ENCODE results near the gene PDE4D. TPM values are rescaled to one million over a fixed set of nuclear protein-coding genes. Genes with fewer than 3 reads are reported as not detected.

The PDE4D gene
- total and polyA plus RNA-seq, 2 donors (not counting 3 experiments of a cell fraction or from before 2014, with no cell fraction given), result 34.5 to 51.2 TPM

DNA sequence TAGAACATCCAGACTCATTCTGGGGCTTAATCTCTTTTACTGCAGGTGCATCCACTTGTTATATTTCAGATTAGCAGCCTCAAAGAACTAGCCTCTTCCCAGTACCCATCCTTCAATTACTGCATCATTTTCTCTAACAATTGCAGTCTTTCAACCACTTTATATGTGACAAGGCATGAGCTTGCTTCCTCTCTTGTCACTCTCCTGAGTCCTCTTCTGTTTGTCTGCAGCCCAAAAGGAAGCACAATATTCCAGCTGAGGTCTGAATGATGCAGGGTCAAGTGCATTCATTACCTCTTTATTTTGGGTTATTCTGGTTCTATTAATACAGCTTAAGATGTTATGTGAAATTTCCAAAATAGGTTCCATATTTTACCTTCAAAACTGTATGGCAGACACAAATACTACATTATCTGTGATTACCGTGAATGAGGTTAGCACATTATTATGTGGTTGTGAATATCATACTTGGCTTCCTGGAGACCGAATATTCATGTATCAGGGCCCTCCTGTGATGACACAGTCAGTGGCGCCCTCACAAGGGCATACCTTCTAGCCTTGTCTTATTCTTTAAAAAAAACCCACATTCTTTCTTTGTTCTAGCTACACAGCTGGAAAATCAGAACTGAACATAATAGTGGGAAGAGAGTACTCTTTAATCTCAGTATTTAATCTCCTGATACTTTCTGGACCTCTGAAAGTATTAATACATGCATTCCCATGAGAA is 323.8 kb downstream of the PDE4D start:
- Histone ChIP-seq H3K9ac (replicated peaks; ENCODE audit: extremely low read depth, insufficient read depth, low read length) (no peak overlapping the region), H3K4me3 (replicated peaks in 1 of 3; ENCODE audit: insufficient read depth in 1 of 3, low read depth in 1 of 3, low read length in 3 of 3) (no peak overlapping the region), H2AFZ (ENCODE audit: low read depth, low read length) (no peak overlapping the region), H3K79me2 (ENCODE audit: control insufficient read depth, insufficient read depth, low read length) (no peaks in the 10 kb centered on the region), H3K9me1 (replicated peaks; ENCODE audit: control insufficient read depth, extremely low read depth, insufficient read depth, low read length) (no peaks in the 10 kb centered on the region), H3K27ac (ENCODE audit: insufficient read depth, low read depth, low read length) (no peak overlapping the region), H4K20me1 (replicated peaks; ENCODE audit: control insufficient read depth, extremely low read depth, insufficient read depth, low read length) (no peaks in the 10 kb centered on the region), H3K4me1 (ENCODE audit: control insufficient read depth, extremely low read depth, insufficient read depth, low read length) (no peaks in the 10 kb centered on the region), H3K9me3 (replicated peaks; ENCODE audit: control insufficient read depth, insufficient read depth, low read length) (no peaks in the 10 kb centered on the region), H3K4me2 (ENCODE audit: insufficient read depth, low read length) (no peak overlapping the region), H3K36me3 (ENCODE audit: control insufficient read depth in 2 of 2, extremely low read depth in 1 of 2, insufficient read depth in 2 of 2, low read length in 2 of 2) (no peaks in the 10 kb centered on the region), H3K27me3 (ENCODE audit: control insufficient read depth in 2 of 2, insufficient read depth in 2 of 2, low read length in 2 of 2) (no peaks in the 10 kb centered on the region)
- ChIA-PET CTCF (interaction anchor here (1.0 to 3.9 kb wide), 3 partner anchors 11 to 104 kb away, joined by 4 to 16 read pairs (median 5); no protein-coding TSS in a partner anchor), POLR2A (no interaction called here)
- no peak for TF ChIP-seq MYC (IDR thresholded peaks at IDR 0.05; ENCODE audit: low read depth, low read length)
- no peak for TF ChIP-seq JUN (IDR thresholded peaks at IDR 0.05; ENCODE audit: borderline replicate concordance, insufficient read depth, insufficient read length, low read depth)
- TF ChIP-seq, protein P1, sequence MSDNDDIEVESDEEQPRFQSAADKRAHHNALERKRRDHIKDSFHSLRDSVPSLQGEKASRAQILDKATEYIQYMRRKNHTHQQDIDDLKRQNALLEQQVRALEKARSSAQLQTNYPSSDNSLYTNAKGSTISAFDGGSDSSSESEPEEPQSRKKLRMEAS (IDR thresholded peaks at IDR 0.05; ENCODE audit: insufficient read depth, insufficient read length), result no peak
- TF ChIP-seq, protein P2, sequence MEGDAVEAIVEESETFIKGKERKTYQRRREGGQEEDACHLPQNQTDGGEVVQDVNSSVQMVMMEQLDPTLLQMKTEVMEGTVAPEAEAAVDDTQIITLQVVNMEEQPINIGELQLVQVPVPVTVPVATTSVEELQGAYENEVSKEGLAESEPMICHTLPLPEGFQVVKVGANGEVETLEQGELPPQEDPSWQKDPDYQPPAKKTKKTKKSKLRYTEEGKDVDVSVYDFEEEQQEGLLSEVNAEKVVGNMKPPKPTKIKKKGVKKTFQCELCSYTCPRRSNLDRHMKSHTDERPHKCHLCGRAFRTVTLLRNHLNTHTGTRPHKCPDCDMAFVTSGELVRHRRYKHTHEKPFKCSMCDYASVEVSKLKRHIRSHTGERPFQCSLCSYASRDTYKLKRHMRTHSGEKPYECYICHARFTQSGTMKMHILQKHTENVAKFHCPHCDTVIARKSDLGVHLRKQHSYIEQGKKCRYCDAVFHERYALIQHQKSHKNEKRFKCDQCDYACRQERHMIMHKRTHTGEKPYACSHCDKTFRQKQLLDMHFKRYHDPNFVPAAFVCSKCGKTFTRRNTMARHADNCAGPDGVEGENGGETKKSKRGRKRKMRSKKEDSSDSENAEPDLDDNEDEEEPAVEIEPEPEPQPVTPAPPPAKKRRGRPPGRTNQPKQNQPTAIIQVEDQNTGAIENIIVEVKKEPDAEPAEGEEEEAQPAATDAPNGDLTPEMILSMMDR (IDR thresholded peaks at IDR 0.05; ENCODE audit: extremely low read depth in 1 of 2, insufficient read depth in 1 of 2, low read depth in 1 of 2, low read length in 2 of 2), result no peak
- DNase-seq (ENCODE audit: low read depth, low spot score) (no peak), FAIRE-seq (no peak)
- intact Hi-C loops (cut with micrococcal nuclease), result no loop called here
- BruUV-seq (replicated peaks), result no TSS peak
- dilution Hi-C loops (cut with MboI; ENCODE audit: extremely low pct_ligation_motif_present, low sequenced_read_pairs), result no loop called here

DNA sequence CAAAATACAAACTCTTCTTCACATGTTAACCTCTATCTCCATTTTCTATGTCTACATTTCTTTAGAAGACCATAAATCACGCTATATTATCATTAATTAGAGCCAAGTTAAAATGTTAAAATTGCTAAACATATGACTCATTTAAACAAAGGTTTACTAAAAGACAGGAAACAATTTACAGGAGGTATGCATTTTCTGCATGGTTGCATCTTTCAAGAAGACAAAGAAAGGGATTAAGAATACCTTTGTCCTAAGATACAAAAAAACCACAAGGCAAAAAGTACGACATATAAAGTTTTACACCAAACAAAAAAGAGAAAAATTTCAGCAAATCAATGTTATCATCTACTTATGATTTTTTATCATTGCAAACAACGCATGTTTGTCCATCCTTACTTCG is 324.4 kb downstream of the PDE4D start:
- H3K9me1 ChIP-seq (replicated peaks; ENCODE audit: control insufficient read depth, extremely low read depth, insufficient read depth, low read length), result no peaks in the 10 kb centered on the region
- no peaks in the 10 kb centered on the region for H3K27me3 ChIP-seq (ENCODE audit: control insufficient read depth in 2 of 2, insufficient read depth in 2 of 2, low read length in 2 of 2)
- DNase-seq (ENCODE audit: low read depth, low spot score), result no peak
- POLR2A ChIA-PET, result no interaction called here
- H3K9me3 ChIP-seq (replicated peaks; ENCODE audit: control insufficient read depth, insufficient read depth, low read length), result no peaks in the 10 kb centered on the region
- no peak overlapping the region for H2AFZ ChIP-seq (ENCODE audit: low read depth, low read length)
- intact Hi-C loops (cut with micrococcal nuclease) (no loop called here), dilution Hi-C loops (cut with MboI; ENCODE audit: extremely low pct_ligation_motif_present, low sequenced_read_pairs) (no loop called here)
- no peaks in the 10 kb centered on the region for H3K79me2 ChIP-seq (ENCODE audit: control insufficient read depth, insufficient read depth, low read length)
- no peak overlapping the region for H3K9ac ChIP-seq (replicated peaks; ENCODE audit: extremely low read depth, insufficient read depth, low read length)
- no peaks in the 10 kb centered on the region for H3K4me1 ChIP-seq (ENCODE audit: control insufficient read depth, extremely low read depth, insufficient read depth, low read length)
- H3K27ac ChIP-seq (ENCODE audit: insufficient read depth, low read depth, low read length), result no peak overlapping the region
- TF ChIP-seq GATA2 (IDR thresholded peaks at IDR 0.05; ENCODE audit: insufficient read depth, insufficient read length, low read depth, low read length), result no peak
- TF ChIP-seq, protein P2 (IDR thresholded peaks at IDR 0.05; ENCODE audit: extremely low read depth in 1 of 2, insufficient read depth in 1 of 2, low read depth in 1 of 2, low read length in 2 of 2), result no peak
- TF ChIP-seq EZH2 (IDR thresholded peaks at IDR 0.05; ENCODE audit: borderline replicate concordance, low read depth, low read length, severe bottlenecking), result no peak
- no peak for TF ChIP-seq POLR2A (IDR thresholded peaks at IDR 0.05; ENCODE audit: low read depth, low read length)
- TF ChIP-seq POLR2AphosphoS5 (IDR thresholded peaks at IDR 0.05; ENCODE audit: insufficient read depth, low read depth, low read length), result no peak
- no peak for TF ChIP-seq MYC (IDR thresholded peaks at IDR 0.05; ENCODE audit: low read depth, low read length)
- TF ChIP-seq JUN (IDR thresholded peaks at IDR 0.05; ENCODE audit: borderline replicate concordance, insufficient read depth, insufficient read length, low read depth), result no peak
- TF ChIP-seq FOS (IDR thresholded peaks at IDR 0.05; ENCODE audit: borderline replicate concordance, insufficient read depth, low read length), result no peak
- TF ChIP-seq, protein P1 (IDR thresholded peaks at IDR 0.05; ENCODE audit: insufficient read depth, insufficient read length), result no peak
- no peak overlapping the region for H3K4me2 ChIP-seq (ENCODE audit: insufficient read depth, low read length)
- no TSS peak for BruUV-seq (replicated peaks)
- FAIRE-seq, result no peak
- H3K36me3 ChIP-seq (ENCODE audit: control insufficient read depth in 2 of 2, extremely low read depth in 1 of 2, insufficient read depth in 2 of 2, low read length in 2 of 2), result no peaks in the 10 kb centered on the region
- no peaks in the 10 kb centered on the region for H4K20me1 ChIP-seq (replicated peaks; ENCODE audit: control insufficient read depth, extremely low read depth, insufficient read depth, low read length)
- no peak overlapping the region for H3K4me3 ChIP-seq (replicated peaks in 1 of 3; ENCODE audit: insufficient read depth in 1 of 3, low read depth in 1 of 3, low read length in 3 of 3)
- CTCF ChIA-PET, result interaction anchor here (1.0 to 3.9 kb wide), 3 partner anchors 11 to 105 kb away, joined by 4 to 16 read pairs (median 5); no protein-coding TSS in a partner anchor

Data from endothelial cell of umbilical vein (primary cell).